GM21576 (cell line): Measurements from ENCODE around the gene TBC1D10A.

Source experiments
- ATAC-seq: cut with Tn5 transposase; IDR thresholded peaks from one replicate; pipeline ENCODE4 v1.9.1; 2021; ENCODE audit warnings: mild to moderate bottlenecking, moderate library complexity; ENCODE audit not compliant: unreplicated experiment

TBC1D10A gene

DNA sequence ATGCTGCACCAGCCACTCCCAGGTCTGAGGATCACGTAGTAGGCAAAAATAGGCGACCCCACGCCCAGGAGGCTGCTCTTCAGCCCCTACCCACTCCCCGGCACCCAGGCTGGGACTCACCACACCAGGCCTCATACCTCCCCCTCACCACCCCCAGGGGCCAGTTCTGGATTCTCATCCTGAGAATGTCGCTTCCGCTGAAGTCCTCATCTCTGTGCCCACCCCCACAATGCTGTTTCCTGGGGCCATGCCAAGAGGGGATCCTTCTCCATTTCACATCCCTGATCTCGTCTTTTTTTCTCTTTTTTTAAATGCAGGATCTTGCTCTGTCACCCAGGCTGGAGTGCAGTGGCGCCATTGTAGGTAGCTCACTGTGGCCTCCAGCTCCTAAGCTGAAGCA, 58.4 kb downstream of the TBC1D10A start:
- no peak for ATAC-seq

DNA sequence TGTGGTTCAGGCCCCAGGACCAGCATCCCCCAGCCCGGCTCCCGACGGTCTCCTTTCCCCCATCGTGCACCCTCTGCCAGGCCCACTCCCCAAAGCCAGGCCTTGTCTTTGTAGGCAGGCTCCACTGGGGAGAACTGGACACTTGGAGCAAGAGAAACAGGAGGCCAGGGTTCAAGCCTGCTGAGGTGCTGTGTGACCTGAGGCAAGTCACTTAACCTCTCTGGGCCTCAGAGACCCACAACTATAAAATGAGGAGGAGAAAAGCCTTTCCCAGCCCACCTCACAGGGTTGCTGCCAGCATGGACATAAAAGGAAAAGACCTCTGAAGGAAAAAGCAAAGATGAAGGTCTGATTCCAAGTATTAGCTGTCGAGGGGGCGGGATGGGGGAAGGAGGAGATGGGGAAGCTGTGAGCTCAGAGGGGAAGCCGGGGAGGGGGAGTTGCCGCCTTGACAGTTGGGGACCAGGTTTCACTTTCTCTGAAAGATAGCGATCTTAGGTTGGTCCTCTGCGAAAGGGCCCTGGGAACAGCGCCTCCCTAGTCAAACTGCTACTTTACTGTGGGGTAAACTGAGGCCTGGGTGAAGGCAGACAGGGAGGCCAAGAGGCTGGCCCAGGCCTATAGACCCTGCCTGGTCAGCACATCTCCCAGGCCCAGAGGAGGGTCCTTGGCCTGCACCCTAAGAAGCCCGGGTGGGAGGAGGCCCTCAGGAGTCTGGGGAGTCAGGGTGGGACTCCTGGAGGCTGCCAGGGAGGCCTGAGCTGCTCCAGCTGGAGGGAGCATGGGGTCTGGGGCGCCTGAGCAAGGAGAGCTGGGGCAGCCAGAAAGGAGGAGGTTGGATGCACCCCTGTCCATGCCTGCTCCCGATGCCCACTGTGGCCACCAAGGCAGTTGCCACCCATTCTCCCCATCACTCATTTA, 59.1 kb downstream of the TBC1D10A start:
- ATAC-seq = no peak

GRCh38 chr22:30266445-30267381, 60.0 kb downstream of the TBC1D10A start, which contains the start of gene OSM:
Gene OSM (minus strand): TSS chr22:30266851. CDS start chr22:30266799, 52 bp downstream.
- no peak for ATAC-seq

DNA sequence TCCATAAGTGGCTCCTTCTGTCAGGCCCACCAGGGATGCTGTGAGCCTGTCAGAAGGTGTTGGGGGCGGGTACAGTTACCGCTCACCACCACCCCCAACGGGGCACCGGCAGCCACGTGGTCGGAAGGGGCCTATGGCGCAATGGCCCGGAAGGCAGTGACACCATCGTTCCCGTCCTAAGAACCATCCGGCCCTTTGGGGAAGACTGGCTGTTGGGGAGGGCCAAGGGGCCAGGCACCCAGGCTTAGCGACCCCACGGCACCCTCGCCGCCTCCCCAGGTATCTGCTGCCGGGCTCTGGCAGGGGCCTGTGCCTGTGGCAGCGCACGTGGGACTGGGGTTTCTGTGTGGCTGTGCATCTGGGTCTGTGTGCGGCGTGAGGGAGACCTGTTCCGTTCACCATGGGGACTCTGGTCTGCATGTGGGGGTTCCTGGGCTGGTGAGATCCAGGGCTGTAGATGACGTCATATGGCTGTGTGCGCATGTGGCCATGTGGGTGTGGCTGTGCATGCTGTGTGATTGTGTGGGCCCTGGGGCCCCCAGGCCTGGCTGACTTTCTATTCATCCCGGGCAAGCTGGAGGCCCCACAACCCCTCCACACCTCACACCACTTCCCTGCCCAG, 60.8 kb downstream of the TBC1D10A start:
- peak; percentile 58 for ATAC-seq

- ATAC-seq = no peak
These were observed 61.5 kb downstream of the TBC1D10A start for GRCh38 chr22:30265131-30265720.

DNA sequence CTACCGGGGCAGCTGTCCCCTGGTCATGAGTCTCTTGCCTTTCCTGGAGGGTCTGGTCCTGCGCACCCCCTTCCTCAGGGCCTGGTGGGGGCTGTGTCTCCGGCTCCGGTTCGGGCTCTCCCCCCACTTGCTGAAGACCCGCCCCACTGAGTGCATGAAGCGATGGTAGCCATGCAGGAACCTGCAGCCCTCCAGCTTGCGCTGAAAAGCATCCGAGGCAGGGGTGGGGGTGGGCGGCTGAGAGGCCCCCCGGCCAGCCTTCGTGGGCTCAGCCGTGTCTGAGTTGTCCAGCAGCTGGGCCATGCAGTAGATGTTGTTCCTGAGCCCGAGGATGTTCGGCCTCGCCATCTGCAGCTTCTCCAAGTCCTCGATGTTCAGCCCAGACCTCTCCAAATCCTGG, 62.9 kb downstream of the TBC1D10A start:
- ATAC-seq = no peak

GRCh38 chr22:30262917-30263741, 63.6 kb downstream of the TBC1D10A start:
- no peak for ATAC-seq

- no peak for ATAC-seq
These were observed 64.6 kb downstream of the TBC1D10A start for GRCh38 chr22:30262112-30262511.

DNA sequence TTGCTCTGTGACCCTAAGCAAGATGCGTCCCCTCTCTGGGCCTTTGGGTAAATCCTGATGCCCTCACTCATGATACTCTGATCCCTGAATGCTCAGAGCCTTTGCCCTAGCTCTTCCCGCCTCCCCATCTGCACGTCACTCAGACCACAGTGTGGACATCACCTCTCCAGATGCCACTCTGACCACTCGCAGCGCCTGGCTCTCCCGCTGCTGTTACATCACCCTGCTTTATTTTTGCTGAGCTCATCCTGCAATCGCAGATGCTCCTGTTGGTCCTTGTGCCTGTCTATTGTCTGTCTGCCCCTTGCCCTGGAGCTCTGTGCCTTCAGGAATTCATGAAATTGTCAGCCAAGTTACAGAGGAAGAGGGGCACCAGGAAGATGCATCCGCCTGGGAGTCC, 65.6 kb downstream of the TBC1D10A start:
- no peak for ATAC-seq

DNA sequence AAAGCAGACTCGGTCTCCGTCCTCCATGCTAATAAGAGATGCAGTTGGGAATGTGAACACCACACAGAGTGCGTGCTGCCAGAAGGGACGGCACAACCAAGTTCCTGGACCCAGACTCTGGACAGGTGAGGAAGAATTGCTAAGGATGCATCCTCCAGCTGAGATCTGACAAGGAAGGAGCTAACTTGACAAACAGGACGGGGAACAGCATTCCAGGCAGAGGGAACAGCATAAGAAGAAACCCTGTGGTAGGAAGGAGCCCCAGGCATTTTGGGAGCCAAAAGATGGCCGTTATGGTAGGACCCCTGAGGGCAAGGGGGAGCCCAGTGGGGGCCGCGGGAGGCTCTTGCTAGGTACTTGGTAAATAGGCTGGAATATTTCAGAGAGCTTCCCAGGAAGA, 66.1 kb downstream of the TBC1D10A start:
- ATAC-seq = no peak

DNA sequence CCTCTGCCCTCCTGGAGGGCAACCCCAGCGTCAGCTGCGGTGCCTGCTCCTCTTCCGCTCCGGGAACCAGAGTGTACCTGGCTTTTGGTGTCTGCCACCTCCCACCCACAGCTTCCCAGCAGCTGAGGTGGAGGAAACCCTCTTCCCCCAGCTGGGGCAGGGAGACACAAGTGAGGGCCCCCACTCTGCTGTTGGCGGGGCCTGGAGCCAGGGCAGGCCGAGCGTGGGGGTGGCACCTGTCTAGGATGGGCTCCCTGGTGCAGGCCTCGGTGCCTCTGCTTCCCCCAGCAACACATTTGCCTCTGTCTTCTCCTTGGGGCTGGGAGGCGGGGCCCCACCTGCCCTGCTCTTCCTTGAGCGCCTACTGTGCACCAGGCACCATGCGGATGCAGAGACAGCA, 66.5 kb downstream of the TBC1D10A start:
- no peak for ATAC-seq

DNA sequence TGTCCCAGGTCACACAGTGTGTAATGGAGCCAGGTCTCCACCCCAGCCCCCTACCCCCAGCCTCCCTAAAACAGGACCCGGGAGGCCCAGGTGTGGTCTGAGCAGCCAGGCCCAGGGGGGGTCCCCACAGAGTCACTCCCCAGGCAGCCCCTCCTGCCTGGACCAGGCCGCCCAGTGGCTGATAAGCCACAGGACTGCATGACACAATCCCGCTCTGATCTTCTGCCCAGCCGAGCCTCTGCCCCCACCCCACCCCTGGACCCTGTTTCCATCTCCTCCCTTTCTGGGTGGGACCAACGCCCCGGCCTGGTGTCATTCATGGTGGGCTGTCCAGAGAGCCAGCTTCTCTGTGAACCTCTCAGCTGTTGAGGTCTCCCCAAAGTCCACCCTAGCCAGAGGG, 72.4 kb downstream of the TBC1D10A start:
- ATAC-seq = no peak

- no peak for ATAC-seq
These were observed 73.4 kb downstream of the TBC1D10A start for GRCh38 chr22:30253205-30253852.

GRCh38 chr22:30252411-30253204, 74.1 kb downstream of the TBC1D10A start:
- ATAC-seq = no peak

- no peak for ATAC-seq
These were observed 75.0 kb downstream of the TBC1D10A start for GRCh38 chr22:30251711-30252110.

GRCh38 chr22:30250661-30251267, 76.0 kb downstream of the TBC1D10A start:
- no peak for ATAC-seq

DNA sequence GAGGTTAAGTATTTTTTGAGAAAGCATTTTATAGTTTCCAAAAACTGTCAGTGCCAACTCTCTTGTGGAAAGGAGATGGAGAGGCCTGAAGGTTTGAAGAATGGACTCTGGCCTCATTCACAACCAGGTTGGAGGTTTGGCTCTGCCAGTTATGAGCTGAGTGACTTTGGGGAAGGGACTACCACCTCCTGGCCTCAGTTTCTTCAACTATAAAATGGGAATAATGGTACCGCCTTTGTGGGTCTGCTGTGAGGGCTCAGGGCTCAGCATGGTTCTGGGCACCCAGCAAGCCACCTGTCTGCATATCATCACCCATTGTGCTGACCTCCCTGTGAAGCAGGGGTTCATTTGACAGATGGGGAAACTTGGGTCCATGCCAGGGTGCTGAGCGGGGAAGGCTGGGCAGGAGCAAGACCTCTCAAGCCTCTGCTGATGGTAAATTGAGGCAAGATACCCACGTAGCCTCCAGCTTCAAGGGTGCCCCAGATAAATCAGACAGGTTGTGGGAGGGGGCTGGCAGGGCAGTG, 76.6 kb downstream of the TBC1D10A start:
- ATAC-seq = no peak
